ENCODE results near the gene OPTN. TPM values are rescaled to one million over a fixed set of nuclear protein-coding genes. Genes with fewer than 3 reads are reported as not detected.

OPTN gene
- total RNA-seq, 4 donors from 2014 or later = 55.4 to 68.5 (median 62.0) TPM

DNA sequence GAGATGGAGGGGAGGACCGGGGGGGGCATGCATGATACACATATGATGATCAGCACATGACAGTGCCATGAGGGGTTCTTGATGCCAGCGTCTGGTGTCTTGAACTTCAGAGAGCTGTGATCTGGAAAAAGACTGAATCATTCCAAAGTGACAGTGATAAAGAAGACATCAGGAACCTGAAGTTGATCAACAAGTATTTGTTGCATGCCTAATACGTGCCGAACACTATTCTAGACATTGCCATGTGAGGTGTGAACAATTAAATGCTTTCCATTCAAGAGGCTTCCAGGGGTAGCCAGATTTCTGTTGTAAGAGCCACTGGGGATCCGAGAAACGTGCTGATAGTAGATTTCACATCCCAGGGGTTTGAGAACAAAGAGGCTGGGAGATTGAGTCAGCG is 67.6 kb downstream of the OPTN start:
- WGBS, 2 donors = 89 to 97% methylated on average over 7 of the region's 7 CpGs
- DNase-seq (ENCODE audit: low spot score in 2 of 2) = no peak
- intact Hi-C loops (cut with DNase I; ENCODE audit: low total_unique reads) = no loop called here
- no peak overlapping the region for H3K4me3 ChIP-seq (ENCODE audit: low read depth, poor library complexity, severe bottlenecking)
- TF ChIP-seq POLR2A (IDR thresholded peaks at IDR 0.05) = no peak
- TF ChIP-seq, protein P1, sequence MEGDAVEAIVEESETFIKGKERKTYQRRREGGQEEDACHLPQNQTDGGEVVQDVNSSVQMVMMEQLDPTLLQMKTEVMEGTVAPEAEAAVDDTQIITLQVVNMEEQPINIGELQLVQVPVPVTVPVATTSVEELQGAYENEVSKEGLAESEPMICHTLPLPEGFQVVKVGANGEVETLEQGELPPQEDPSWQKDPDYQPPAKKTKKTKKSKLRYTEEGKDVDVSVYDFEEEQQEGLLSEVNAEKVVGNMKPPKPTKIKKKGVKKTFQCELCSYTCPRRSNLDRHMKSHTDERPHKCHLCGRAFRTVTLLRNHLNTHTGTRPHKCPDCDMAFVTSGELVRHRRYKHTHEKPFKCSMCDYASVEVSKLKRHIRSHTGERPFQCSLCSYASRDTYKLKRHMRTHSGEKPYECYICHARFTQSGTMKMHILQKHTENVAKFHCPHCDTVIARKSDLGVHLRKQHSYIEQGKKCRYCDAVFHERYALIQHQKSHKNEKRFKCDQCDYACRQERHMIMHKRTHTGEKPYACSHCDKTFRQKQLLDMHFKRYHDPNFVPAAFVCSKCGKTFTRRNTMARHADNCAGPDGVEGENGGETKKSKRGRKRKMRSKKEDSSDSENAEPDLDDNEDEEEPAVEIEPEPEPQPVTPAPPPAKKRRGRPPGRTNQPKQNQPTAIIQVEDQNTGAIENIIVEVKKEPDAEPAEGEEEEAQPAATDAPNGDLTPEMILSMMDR (IDR thresholded peaks at IDR 0.05) = no peak

DNA sequence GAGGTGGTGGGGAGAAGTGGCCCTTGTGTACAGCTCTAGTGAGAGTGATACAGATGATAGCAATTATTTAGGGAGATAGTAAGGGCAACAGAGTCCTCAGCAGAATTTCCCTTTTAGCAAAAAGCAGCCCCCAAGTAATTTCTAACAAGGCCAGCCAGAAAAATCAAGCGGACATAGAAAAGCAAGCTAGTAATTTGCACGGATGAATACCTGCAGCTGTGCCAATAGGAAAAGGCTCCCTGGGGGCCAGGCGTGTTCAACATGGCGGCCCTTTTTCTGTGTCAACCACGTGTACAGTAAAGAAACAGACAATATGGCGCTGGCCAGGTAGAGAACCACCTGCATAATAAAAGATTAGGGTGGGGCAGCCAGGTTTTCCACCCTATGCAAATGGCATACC is 68.8 kb downstream of the OPTN start:
- intact Hi-C loops (cut with DNase I; ENCODE audit: low total_unique reads) = no loop called here
- H3K4me3 ChIP-seq (ENCODE audit: low read depth, poor library complexity, severe bottlenecking) = no peak overlapping the region
- DNase-seq (ENCODE audit: low spot score in 2 of 2) = no peak
- no peak for TF ChIP-seq POLR2A (IDR thresholded peaks at IDR 0.05)
- TF ChIP-seq, protein P1 (IDR thresholded peaks at IDR 0.05) = no peak
- 80 to 85% methylated on average over 6 of the region's 6 CpGs for WGBS, 2 donors

DNA sequence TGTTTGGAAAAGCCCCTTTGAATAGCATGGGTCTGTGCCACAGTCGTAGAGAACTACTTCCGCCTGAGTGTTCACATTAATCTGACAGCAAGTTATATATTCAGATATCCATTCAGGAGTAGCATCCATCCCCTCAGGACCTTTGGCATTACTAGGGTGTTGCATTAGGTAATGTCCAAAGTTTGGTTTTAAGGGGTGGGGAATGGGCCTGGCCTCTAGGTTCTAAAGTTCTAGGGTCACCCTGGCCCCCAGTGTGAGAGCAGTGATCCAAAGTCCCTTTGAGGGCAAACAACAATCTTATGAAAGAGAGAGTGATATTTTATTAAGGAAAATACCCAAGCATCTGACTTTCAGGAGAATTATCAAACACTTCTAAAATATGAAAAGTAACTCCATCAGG is 73.7 kb downstream of the OPTN start:
- TF ChIP-seq POLR2A (IDR thresholded peaks at IDR 0.05) = no peak
- TF ChIP-seq, protein P1 (IDR thresholded peaks at IDR 0.05) = no peak
- WGBS, 2 donors = 97% methylated on average over 2 of the region's 2 CpGs
- intact Hi-C loops (cut with DNase I; ENCODE audit: low total_unique reads) = no loop called here

DNA sequence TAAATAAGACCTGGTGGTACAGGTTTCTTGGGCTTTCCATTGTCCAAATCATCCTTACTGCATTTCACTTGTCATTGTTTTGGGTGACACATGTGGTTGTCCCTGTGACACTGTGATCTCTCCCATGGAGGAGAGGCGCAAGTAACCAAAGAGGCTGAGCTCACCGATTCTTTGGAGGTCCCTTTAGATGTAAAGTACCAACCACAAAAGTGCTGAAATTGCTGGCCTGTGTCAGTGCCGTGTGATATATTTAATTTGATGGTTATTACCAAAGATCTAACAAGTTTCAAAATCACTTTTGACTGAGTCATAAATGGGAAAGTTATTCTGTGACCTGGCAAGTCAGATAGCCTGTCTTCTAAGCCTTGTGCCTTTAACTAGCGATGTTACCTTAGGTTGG is 80.8 kb downstream of the OPTN start:
- no peak for DNase-seq (ENCODE audit: low spot score in 2 of 2)
- TF ChIP-seq POLR2A (IDR thresholded peaks at IDR 0.05) = no peak
- 89 to 95% methylated on average over 4 of the region's 4 CpGs for WGBS, 2 donors
- intact Hi-C loops (cut with DNase I; ENCODE audit: low total_unique reads) = no loop called here
- no peak overlapping the region for H3K4me3 ChIP-seq (ENCODE audit: low read depth, poor library complexity, severe bottlenecking)

More for the DNA sequence above, 73.7 kb downstream of the OPTN start:
- H3K4me3 ChIP-seq (ENCODE audit: low read depth, poor library complexity, severe bottlenecking) = no peak overlapping the region
- DNase-seq (ENCODE audit: low spot score in 2 of 2) = no peak

DNA sequence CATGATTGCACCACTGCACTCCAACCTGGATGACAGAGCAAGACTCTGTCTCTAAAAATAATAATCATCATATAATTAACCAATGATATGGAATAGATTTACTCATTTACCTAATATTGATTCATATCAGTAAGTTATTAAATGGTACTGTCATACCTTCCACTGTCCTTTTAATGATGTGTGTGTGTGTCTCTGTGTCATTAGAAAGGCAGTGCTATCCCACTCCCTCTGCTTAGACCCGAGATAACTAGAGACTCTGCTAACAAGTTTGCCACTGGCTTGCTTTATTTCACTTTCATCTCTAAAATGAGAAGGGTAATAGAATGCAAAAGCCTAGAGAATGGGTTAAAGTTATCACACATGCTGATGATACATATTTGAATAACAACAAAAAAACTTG is 82.5 kb downstream of the OPTN start:
- intact Hi-C loops (cut with DNase I; ENCODE audit: low total_unique reads) = no loop called here
- WGBS, 2 donors = 88 to 91% methylated on average over 1 of the region's 1 CpG
- DNase-seq (ENCODE audit: low spot score in 2 of 2) = no peak

DNA sequence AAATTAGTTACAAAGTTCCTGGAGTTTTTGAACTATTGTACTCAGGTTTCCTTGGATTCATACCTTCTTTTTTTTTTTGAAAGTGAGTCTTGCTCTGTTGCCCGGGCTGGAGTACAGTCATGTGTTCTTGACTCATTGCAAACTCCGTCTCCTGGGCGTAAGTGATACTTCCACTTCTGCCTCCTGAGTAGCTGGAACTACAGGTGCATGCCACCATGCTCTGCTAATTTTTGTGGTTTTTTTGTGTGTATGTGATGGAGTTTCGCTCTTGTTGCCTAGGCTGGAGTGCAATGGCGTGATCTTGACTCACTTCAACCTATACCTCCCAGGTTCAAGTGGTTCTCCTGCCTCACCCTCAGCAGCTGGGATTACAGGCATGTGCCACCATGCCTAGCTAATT is 83.7 kb downstream of the OPTN start:
- no peak overlapping the region for H3K4me3 ChIP-seq (ENCODE audit: low read depth, poor library complexity, severe bottlenecking)
- DNase-seq (ENCODE audit: low spot score in 2 of 2) = no peak
- intact Hi-C loops (cut with DNase I; ENCODE audit: low total_unique reads) = no loop called here
- TF ChIP-seq, protein P1 (IDR thresholded peaks at IDR 0.05) = no peak
- no peak for TF ChIP-seq POLR2A (IDR thresholded peaks at IDR 0.05)
- WGBS, 2 donors = 86 to 94% methylated on average over 5 of the region's 5 CpGs

More for the DNA sequence above, 82.5 kb downstream of the OPTN start:
- no peak overlapping the region for H3K4me3 ChIP-seq (ENCODE audit: low read depth, poor library complexity, severe bottlenecking)
- TF ChIP-seq, protein P1 (IDR thresholded peaks at IDR 0.05) = no peak
- no peak for TF ChIP-seq POLR2A (IDR thresholded peaks at IDR 0.05)
